ENCODE results near the gene GNAQ.

Gene GNAQ

GRCh38 chr9:78030553-78031443 is 813 bp downstream of the GNAQ start:
- no peak for DNase-seq

GRCh38 chr9:78030296-78030552 is 1.4 kb downstream of the GNAQ start:
- no peak for DNase-seq

GRCh38 chr9:78029551-78030295 is 1.9 kb downstream of the GNAQ start:
- DNase-seq: no peak

- DNase-seq: no peak
Measured at GRCh38 chr9:78028926-78029325, 2.7 kb downstream of the GNAQ start.

DNA sequence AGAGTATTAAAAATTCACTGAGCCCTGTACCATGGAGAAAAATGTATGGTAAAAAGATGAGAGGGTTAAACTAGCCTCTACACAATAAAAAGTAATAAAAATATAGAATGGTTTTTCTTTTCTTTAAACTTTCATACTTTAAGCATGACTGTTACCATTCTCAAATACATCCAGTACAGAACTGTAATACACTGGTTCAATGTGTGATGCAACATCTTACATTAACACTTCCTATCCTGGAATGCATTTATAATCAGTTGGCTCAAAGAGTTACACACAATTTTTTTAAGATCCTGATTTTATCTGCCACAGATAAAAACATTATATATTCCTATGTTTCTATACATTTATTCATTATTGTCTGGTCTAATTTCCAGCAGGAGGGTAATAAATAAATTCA is 4.7 kb downstream of the GNAQ start:
- no peak for DNase-seq

- no peak for DNase-seq
Measured at GRCh38 chr9:78026416-78026815, 5.2 kb downstream of the GNAQ start.

DNA sequence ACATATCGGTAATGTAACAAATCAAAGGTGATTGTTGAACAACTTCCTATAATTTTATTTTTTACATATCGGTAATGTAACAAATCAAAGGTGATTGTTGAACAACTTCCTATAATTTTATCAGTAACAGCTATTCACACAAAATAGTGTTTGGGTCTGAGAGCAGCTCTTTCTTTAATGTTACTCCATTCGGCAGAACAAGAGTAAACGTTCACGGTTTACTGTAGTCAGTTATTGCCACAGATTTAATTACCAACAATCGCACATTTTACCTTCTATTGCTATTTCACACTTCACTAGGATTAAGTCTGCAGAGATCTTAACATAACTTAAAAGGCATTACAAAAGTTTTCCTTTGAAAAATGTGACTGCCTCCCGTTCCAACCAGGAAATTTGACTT is 6.4 kb downstream of the GNAQ start:
- no peak for DNase-seq

DNA sequence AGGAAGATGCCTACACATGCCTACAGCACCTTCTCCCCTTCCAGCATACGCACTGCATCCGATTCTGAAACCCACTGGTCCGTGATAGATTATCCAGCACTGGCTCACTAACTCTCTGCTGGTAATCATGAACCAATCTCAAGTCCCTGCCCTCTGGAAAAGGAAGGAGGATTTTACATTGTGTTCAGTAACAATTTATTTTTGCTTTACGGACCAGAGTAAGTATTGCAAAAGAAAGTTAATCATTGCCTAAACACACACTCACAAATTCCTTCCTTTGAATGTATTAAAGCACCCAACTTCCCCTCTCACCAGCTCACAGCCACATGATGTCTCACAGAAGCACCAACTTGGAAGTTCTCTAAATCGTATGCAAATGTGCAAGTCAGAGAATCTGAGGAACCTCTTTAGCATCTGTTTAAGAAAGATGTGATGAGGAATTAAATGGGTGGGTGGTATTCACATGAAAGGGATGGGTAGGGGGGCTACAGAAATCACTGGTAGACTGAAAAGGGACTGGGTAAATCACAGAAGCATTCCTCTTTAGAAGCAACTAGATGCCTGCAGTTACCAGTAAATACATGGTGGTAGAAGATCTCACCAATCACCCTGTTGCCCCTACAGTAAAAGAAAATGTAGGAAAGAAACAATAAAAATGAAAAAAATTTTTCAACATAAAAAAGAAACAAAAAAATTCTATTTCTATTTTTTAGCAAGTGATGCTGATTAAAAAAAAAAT is 8.4 kb downstream of the GNAQ start:
- no peak for DNase-seq

- DNase-seq: no peak
Measured at GRCh38 chr9:78021697-78022096, 9.9 kb downstream of the GNAQ start.

DNA sequence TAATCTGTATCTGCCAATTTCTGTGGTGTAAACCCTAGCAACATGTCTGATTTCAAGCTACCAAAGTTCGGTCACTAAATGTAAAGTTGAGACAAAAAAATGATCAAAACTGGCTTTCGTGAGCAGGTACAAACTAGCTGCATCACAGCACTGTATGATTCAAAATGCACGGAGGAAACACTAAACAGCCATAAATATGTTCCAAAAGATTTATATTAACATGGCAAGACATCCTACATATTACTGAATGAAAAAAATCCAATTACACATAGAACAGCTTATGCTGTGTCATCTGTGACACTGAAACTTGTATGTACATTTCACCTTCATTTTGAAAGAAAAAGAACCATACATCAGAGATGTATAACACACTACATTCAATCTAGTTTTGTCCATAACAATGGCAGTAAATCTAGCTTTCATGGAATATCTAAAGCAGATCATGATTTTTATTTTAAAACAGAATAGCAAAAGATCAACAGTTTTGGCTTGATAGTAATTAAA is 14.4 kb downstream of the GNAQ start:
- DNase-seq: no peak

DNA sequence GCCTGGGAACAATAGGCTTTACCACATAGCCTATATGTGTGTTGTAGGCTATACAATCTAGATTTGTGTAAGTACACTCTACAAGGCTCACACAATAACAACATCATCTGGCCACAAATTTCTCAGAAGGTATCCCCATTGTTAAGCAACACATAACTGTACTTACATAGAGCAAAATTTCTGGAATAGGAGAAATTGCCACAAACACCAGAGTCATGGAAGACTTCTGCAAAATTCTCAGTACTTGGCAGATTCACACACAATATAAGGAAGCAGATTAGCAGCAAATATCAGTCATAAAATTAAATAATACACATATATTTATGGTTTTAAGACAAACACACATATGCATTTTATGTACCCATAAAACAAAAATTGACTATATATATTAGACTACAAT is 16.4 kb downstream of the GNAQ start:
- no peak for DNase-seq

- no peak for DNase-seq
Measured at GRCh38 chr9:78014776-78015175, 16.8 kb downstream of the GNAQ start.

GRCh38 chr9:78013934-78014333 is 17.7 kb downstream of the GNAQ start:
- DNase-seq: no peak

DNA sequence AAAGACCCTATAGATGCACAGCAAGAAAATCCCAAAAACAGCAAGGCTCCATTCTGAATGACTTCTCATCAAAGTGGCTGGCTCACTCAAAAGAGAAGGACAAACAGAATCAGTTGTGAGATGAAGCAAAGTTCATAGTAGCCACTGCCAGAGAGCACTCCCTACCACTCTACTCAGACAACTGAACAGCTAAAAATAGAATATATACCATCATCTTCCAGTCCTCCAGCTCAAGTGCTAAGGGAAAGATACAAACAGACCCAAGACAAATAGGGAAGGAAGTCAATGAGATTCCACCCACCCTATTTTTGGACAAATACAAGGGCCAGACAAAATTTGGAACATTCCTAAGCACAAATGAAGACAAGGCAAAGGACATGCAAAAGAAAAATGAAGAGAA is 20.6 kb downstream of the GNAQ start:
- no peak for DNase-seq

- DNase-seq: no peak
Measured at GRCh38 chr9:78010445-78010844, 21.2 kb downstream of the GNAQ start.

GRCh38 chr9:78009186-78009585 is 22.4 kb downstream of the GNAQ start:
- DNase-seq: no peak

DNA sequence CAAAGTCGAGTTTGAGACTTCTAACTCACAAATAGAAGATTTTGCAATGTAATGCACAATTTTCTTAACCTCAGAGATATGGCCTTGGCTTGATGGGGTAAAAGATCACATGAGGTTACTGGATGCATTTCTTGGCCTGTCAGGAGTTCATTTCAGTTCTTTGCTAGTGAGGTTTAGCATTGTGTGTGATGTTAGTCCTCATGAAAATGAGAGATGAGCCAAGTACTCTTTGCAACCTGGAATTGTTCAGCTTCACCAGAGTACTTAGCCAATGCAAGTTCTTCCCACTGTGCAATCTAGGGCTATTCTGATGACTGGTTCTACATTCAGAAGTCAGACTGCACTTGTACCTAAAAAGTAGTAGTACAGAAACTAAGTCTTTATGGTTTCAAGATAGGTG is 24.9 kb downstream of the GNAQ start:
- no peak for DNase-seq

DNA sequence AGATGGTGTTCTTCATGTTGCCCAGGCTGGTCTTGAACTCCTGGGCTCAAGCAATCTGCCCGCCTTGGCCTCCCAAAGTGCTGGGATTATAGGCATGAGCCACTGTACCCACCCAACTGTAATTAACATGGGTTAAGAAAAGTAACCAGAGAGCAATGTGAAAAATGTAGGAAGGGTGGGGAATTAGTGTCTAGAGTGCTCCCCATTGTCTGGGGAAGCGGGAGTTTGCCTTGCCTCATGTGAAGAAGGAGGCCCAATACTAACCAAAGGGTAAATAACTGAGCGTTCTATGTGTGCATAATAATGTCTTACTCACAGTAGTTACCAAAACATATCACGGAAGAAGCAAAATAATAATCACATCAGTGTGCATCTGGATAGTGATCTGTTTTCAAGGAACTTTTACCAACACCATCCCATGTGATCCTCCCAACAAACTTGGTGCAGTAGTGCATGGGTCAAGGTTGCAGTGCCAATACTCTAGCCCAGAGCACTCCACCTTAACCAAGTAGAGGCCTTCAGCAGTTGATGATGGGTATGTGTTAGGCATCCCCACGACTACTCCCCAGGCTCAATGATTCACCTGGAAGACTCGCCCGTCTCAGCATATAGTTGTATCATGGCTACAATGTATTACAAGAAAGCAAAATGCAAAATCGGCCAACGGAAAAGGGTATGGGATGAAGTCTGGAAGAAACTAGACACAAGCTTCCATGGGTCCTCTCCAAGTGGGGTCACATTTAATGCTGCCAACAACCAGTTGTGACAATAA is 26.2 kb downstream of the GNAQ start:
- DNase-seq: no peak

DNA sequence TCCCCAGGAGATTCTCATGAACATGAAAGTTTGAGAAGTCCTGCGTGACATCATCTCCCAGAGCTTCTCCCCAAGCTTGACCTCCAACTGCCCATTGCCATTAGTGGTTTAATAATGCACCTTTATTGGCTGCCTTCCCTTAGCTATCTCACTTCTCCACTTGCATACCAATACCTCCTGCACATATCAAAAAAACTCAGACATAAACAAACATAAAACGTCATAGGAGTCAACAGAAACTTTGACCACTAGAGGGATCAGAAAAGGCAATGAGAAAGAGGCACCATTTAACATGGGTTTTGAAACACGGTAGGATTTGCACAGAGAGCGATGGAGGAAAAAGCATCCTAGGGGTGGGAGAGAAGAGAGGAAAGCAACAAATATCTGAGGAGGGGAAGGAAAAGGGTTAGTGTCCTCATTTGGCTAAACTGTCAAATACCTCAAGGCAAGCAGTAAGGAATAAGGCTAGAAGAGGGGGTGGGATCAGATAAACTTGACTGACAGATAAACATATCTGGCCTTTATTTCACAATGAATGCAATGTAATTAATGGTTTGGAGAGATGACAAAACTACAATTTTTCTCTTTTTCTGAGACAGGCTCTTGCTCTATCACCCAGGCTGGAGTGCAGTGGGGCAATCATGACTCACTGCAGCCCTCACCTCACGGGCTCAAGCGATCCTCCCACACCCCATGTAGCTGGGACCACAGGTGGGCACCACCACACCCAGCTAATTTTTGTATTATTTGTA is 27.0 kb downstream of the GNAQ start:
- DNase-seq: no peak

GRCh38 chr9:78003730-78004129 is 27.9 kb downstream of the GNAQ start:
- no peak for DNase-seq

GRCh38 chr9:78001946-78002731 is 29.5 kb downstream of the GNAQ start:
- DNase-seq: no peak
